GM18505 (cell line): ENCODE data around the gene RBM38.
"Not testable (repeated sequence)": the region's sequence is repeated elsewhere in the genome, so short reads cannot be mapped to it uniquely, and the experiment has no call there.

Experiments used
- ATAC-seq: cut with Tn5 transposase; IDR thresholded peaks from one replicate; pipeline ENCODE4 v1.9.1; 2021; ENCODE audit not compliant: unreplicated experiment
- POLR2A ChIP-seq: IDR thresholded peaks from 4 replicates; pipeline ENCODE4 v1.6.1; 2011; ENCODE audit warnings: borderline replicate concordance; ENCODE audit not compliant: insufficient read depth, insufficient read length; ENCODE audit errors: extremely low read depth

The RBM38 gene

GRCh38 chr20:57428324-57429158 lies 37.3 kb downstream of the RBM38 start:
- no peak for ATAC-seq
- TF ChIP-seq POLR2A = no peak

GRCh38 chr20:57429159-57429496 lies 37.9 kb downstream of the RBM38 start:
- no peak for ATAC-seq
- no peak for TF ChIP-seq POLR2A

GRCh38 chr20:57429580-57430200 lies 38.5 kb downstream of the RBM38 start:
- ATAC-seq = no peak
- no peak for TF ChIP-seq POLR2A

GRCh38 chr20:57430201-57430596 lies 39.0 kb downstream of the RBM38 start:
- ATAC-seq = not testable (repeated sequence)

- ATAC-seq = no peak
- TF ChIP-seq POLR2A = no peak
Measured at GRCh38 chr20:57431539-57431835, 40.3 kb downstream of the RBM38 start.

GRCh38 chr20:57432480-57432861 lies 41.3 kb downstream of the RBM38 start:
- no peak for ATAC-seq
- no peak for TF ChIP-seq POLR2A

GRCh38 chr20:57432862-57433491 lies 41.8 kb downstream of the RBM38 start:
- TF ChIP-seq POLR2A = peak; percentile 10
- peak; percentile 73 for ATAC-seq

GRCh38 chr20:57433657-57434389 lies 42.6 kb downstream of the RBM38 start:
- ATAC-seq = no peak
- no peak for TF ChIP-seq POLR2A

GRCh38 chr20:57434390-57434700 lies 43.1 kb downstream of the RBM38 start:
- no peak for ATAC-seq
- TF ChIP-seq POLR2A = no peak

- TF ChIP-seq POLR2A = no peak
- ATAC-seq = no peak
Measured at GRCh38 chr20:57435105-57435497, 43.9 kb downstream of the RBM38 start.

GRCh38 chr20:57435498-57436222 lies 44.5 kb downstream of the RBM38 start:
- ATAC-seq = no peak
- TF ChIP-seq POLR2A = no peak

GRCh38 chr20:57436223-57436545 lies 45.0 kb downstream of the RBM38 start:
- no peak for TF ChIP-seq POLR2A

GRCh38 chr20:57437267-57437666 lies 46.1 kb downstream of the RBM38 start:
- no peak for TF ChIP-seq POLR2A
- no peak for ATAC-seq

More at GRCh38 chr20:57436223-57436545, 45.0 kb downstream of the RBM38 start:
- ATAC-seq = no peak
